Thyroid gland (tissue), 4 donors: ENCODE measurements around the gene FXR1. TPM values are rescaled to one million over a fixed set of nuclear protein-coding genes. Genes with fewer than 3 reads are reported as not detected.

ENCODE experiments used
- DNase-seq, 2 donors: peaks; one replicate each; pipeline ENCODE4 v3.0.0-alpha.2; 2019
- H3K27ac ChIP-seq, 3 donors: fragments of 200-600 bp; sonication (generic); 1 replicate in 2 of 3; 2 replicates in 1 of 3; pipeline ENCODE4 v1.5.1; 2016 to 2019; ENCODE audit warnings: mild to moderate bottlenecking in 1 of 3, moderate library complexity in 1 of 3
- H3K27me3 ChIP-seq: fragments of 200-600 bp; sonication (generic); one replicate; pipeline ENCODE4 v1.5.1; 2019
- H3K36me3 ChIP-seq, 2 donors: fragments of 200-600 bp; sonication (generic); one replicate each; pipeline ENCODE4 v1.5.1; 2016 to 2019
- H3K4me1 ChIP-seq, 2 donors: fragments of 200-600 bp; sonication (generic); one replicate each; pipeline ENCODE4 v1.5.1; 2017 to 2019
- H3K4me3 ChIP-seq, 3 donors: fragments of 200-600 bp; sonication (generic); replicated peaks in 1 of 3; 1 replicate in 2 of 3; 2 replicates in 1 of 3; pipeline ENCODE4 v1.5.1; 2016; ENCODE audit warnings: mild to moderate bottlenecking in 1 of 3
- H3K9me3 ChIP-seq: fragments of 200-600 bp; sonication (generic); one replicate; pipeline ENCODE4 v1.5.1; 2017
- CTCF ChIP-seq, 6 experiments: fragments of 200-600 bp in 3 of 6; fragments of 450-650 bp in 3 of 6; sonication (generic) in 3 of 6; IDR thresholded peaks; one replicate each; pipeline ENCODE4 v1.5.1; 2016 to 2019; ENCODE audit warnings: antibody characterized with exemption in 6 of 6, mild to moderate bottlenecking in 2 of 6, inconsistent platforms in 1 of 6, moderate library complexity in 1 of 6
- POLR2A ChIP-seq, 2 donors: fragments of 450-650 bp; IDR thresholded peaks; one replicate each; pipeline ENCODE4 v1.6.1; 2017; ENCODE audit warnings: antibody characterized with exemption in 2 of 2, mild to moderate bottlenecking in 2 of 2, moderate library complexity in 1 of 2
- intact Hi-C: fragments of 100-400 bp; cut with DNase I; formaldehyde crosslinking; loops from one replicate; pipeline ENCODE4 v1.15.1; 2023
- total RNA-seq, 4 donors: library from RNA; depleted of rRNA; stranded (reverse); fragments of >200 nt; gene quantifications; one replicate each; pipeline ENCODE4 v1.2.3, GENCODE V29; 2016

Gene FXR1
- total RNA-seq, 4 donors from 2014 or later = 115 to 142 (median 133) TPM

GRCh38 chr3:181025204-181025603 lies 112.7 kb downstream of the FXR1 start:
- intact Hi-C loops = no loop called here
- H3K36me3 ChIP-seq = no peaks in the 10 kb centered on the region
- H3K27me3 ChIP-seq = no peaks in the 10 kb centered on the region
- no peak overlapping the region for H3K27ac ChIP-seq
- no peaks in the 10 kb centered on the region for H3K9me3 ChIP-seq
- no peaks in the 10 kb centered on the region for H3K4me1 ChIP-seq
- TF ChIP-seq CTCF (IDR thresholded peaks at IDR 0.05) = no peak
- TF ChIP-seq POLR2A (IDR thresholded peaks at IDR 0.05) = no peak
- DNase-seq = no peak
- no peak overlapping the region for H3K4me3 ChIP-seq

- H3K27me3 ChIP-seq = no peaks in the 10 kb centered on the region
- no peak overlapping the region for H3K27ac ChIP-seq
- DNase-seq = no peak
- no peaks in the 10 kb centered on the region for H3K4me1 ChIP-seq
- no peaks in the 10 kb centered on the region for H3K36me3 ChIP-seq
- intact Hi-C loops = no loop called here
- no peaks in the 10 kb centered on the region for H3K9me3 ChIP-seq
- no peak overlapping the region for H3K4me3 ChIP-seq
- no peak for TF ChIP-seq CTCF (IDR thresholded peaks at IDR 0.05)
- TF ChIP-seq POLR2A (IDR thresholded peaks at IDR 0.05) = no peak
Measured at GRCh38 chr3:181030948-181031347, 118.5 kb downstream of the FXR1 start.

Other genes starting within 250 kb of the FXR1 start
- under 1 TPM in 1 of 4 donors, not detected in 3; 0.27 TPM for gene CCDC39, start 233.2 kb upstream of the FXR1 start, total RNA-seq
- 10 to 100 TPM; 46.5 to 66.8 (median 56.1) TPM for gene DNAJC19, start 77.1 kb downstream of the FXR1 start, total RNA-seq